ENCODE results near the gene PAK5. TPM values are rescaled to one million over a fixed set of nuclear protein-coding genes. Genes with fewer than 3 reads are reported as not detected.

PAK5 gene
- total RNA-seq, 1 experiment from 2014 or later = not detected

DNA sequence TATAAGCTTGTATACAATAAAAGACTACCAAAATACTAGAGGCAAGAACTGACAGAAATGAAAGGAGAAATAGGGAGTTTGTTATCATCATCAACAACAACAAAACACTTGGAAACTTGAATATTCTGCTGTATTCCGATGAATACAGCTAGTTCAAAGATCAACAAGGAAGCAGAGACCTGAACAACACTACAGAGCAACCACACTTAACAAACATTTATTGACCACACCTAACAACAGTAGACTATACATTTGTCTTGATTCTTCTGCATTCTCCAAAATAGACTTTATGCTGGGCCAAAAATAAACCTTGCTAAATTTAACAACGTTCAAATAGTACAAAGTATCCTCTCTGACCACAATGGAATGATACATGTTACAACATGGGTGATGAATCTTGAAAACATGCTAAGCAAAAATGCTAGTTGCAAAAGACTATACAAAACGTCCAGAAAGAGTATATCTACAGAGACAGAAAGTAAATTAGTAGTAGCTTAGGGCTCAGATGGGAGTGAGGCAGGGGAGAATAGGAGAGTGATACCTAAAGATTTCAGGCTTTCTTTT lies 39.1 kb upstream of the PAK5 start:
- no peaks in the 10 kb centered on the region for H3K79me2 ChIP-seq (ENCODE audit: insufficient read depth, low read length)
- H3K4me3 ChIP-seq (replicated peaks in 1 of 2; ENCODE audit: low read depth in 1 of 2, low read length in 2 of 2) = no peak overlapping the region
- H3K27ac ChIP-seq (ENCODE audit: low read depth, low read length) = no peak overlapping the region
- no peaks in the 10 kb centered on the region for H4K20me1 ChIP-seq (ENCODE audit: insufficient read depth)
- no peak for TF ChIP-seq RAD21 (IDR thresholded peaks at IDR 0.05; ENCODE audit: low read depth)
- TF ChIP-seq TCF7L2 (IDR thresholded peaks at IDR 0.05; ENCODE audit: borderline replicate concordance, extremely low read depth, insufficient read depth, insufficient read length) = no peak
- TF ChIP-seq FOSL1 (IDR thresholded peaks at IDR 0.05; ENCODE audit: low read depth) = no peak
- TF ChIP-seq CTCF (IDR thresholded peaks at IDR 0.05 in 2 of 3, conservative IDR thresholded peaks at IDR 0.05 in 1 of 3; ENCODE audit: borderline replicate concordance in 1 of 3, insufficient read depth in 1 of 3, low read depth in 2 of 3, low read length in 2 of 3) = no peak
- no peak for TF ChIP-seq ZFX (IDR thresholded peaks at IDR 0.05)
- no peak for TF ChIP-seq POLR2A (IDR thresholded peaks at IDR 0.05; ENCODE audit: borderline replicate concordance, extremely low read depth, insufficient read depth, insufficient read length)
- TF ChIP-seq, protein P1, sequence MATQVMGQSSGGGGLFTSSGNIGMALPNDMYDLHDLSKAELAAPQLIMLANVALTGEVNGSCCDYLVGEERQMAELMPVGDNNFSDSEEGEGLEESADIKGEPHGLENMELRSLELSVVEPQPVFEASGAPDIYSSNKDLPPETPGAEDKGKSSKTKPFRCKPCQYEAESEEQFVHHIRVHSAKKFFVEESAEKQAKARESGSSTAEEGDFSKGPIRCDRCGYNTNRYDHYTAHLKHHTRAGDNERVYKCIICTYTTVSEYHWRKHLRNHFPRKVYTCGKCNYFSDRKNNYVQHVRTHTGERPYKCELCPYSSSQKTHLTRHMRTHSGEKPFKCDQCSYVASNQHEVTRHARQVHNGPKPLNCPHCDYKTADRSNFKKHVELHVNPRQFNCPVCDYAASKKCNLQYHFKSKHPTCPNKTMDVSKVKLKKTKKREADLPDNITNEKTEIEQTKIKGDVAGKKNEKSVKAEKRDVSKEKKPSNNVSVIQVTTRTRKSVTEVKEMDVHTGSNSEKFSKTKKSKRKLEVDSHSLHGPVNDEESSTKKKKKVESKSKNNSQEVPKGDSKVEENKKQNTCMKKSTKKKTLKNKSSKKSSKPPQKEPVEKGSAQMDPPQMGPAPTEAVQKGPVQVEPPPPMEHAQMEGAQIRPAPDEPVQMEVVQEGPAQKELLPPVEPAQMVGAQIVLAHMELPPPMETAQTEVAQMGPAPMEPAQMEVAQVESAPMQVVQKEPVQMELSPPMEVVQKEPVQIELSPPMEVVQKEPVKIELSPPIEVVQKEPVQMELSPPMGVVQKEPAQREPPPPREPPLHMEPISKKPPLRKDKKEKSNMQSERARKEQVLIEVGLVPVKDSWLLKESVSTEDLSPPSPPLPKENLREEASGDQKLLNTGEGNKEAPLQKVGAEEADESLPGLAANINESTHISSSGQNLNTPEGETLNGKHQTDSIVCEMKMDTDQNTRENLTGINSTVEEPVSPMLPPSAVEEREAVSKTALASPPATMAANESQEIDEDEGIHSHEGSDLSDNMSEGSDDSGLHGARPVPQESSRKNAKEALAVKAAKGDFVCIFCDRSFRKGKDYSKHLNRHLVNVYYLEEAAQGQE (IDR thresholded peaks at IDR 0.05; ENCODE audit: low read depth) = no peak
- no peak for TF ChIP-seq YY1 (IDR thresholded peaks at IDR 0.05; ENCODE audit: extremely low read depth, insufficient replicate concordance, low read depth, low read length)
- ChIA-PET CTCF (no interaction called here), POLR2A (no interaction called here), RAD21 (ENCODE audit: low non-redundant PET in 1 of 2, low total read pairs in 2 of 2, uncharacterized antibody in 2 of 2, unreplicated experiment in 2 of 2) (no interaction called here)
- no TSS peak for BruUV-seq (replicated peaks)
- H3K36me3 ChIP-seq (ENCODE audit: control insufficient read depth in 1 of 2, insufficient read depth in 2 of 2, low read length in 2 of 2) = no peaks in the 10 kb centered on the region
- ATAC-seq (no peak), DNase-seq (ENCODE audit: low read depth, low spot score) (no peak)
- no peak overlapping the region for H3K4me2 ChIP-seq (ENCODE audit: low read length)
- H3K4me1 ChIP-seq (ENCODE audit: control insufficient read depth in 1 of 2, insufficient read depth in 2 of 2, low read length in 2 of 2) = no peaks in the 10 kb centered on the region
- no peak overlapping the region for H3K9ac ChIP-seq (ENCODE audit: low read length)
- H3K27me3 ChIP-seq (ENCODE audit: insufficient read depth, low read length) = no peaks in the 10 kb centered on the region
- no peaks in the 10 kb centered on the region; a peak in 1 of 4 replicates for H3K9me3 ChIP-seq (ENCODE audit: control insufficient read depth in 1 of 2, insufficient read depth in 1 of 2, low read depth in 1 of 2, low read length in 2 of 2)
- no peak overlapping the region for H2AFZ ChIP-seq (ENCODE audit: low read depth, low read length, poor library complexity, severe bottlenecking)
- intact Hi-C loops (cut with micrococcal nuclease) = no loop called here
- H3K9me2 ChIP-seq (ENCODE audit: insufficient read depth) = no peaks in the 10 kb centered on the region
